ENCODE measurements around the gene SORCS2. TPM values are rescaled to one million over a fixed set of nuclear protein-coding genes. Genes with fewer than 3 reads are reported as not detected.
A peak's percentile ranks its signal among the peaks of the same experiment; 100 is the strongest.

SORCS2 gene
- total and polyA plus RNA-seq, 4 donors = 2.2 to 7.7 (median 2.5) TPM

DNA sequence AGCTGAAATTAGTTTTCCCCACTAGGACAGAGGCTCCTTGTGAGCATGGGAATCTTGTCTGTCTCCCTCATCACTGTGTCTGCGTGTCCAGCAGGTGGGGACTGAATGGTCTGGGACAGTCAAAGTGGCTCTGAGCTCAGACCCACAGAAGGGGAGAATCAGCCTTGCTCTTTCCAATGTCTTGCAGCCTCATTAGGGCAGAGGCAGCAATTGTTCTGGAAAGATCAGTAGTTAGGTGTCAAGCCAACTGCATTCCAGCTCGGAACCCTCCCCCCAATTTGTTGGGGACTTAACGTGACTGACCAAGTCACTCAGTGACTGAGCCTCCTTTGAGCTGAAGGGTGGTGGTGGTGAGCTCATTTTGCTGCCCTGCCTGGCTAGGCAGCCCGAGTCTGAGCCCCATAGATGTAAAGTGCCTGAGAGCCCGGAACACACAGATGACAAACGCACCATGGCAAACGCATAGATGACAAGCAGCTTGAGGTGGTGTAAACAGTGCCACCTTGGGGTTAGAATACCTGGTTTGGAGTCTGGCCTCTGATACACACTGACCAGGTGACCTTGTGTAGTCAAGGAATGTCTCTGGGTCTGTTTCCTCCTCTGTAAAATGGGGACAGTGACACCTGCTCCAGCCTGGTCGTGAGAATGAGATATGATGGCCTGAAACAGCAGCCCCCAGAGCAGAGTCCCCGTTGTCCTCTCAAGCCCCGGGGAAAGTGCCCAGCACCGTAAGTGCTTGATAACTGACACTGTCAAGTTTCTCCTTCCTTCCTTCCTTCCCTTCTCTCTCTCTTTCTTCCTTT lies 2.7 kb upstream of the SORCS2 start:
- ATAC-seq (ENCODE audit: insufficient read depth, low FRiP score) (no peak), DNase-seq (peak in 1 of 3 donors; percentile 13)
- Histone ChIP-seq H3K4me1 (ENCODE audit: control insufficient read depth in 5 of 5, insufficient read depth in 5 of 5, low read length in 5 of 5) (peaks cover 0 to 14% (median 10%) of the 10 kb centered on the region in 5 donors), H3K27me3 (ENCODE audit: control insufficient read depth in 3 of 3, insufficient read depth in 3 of 3, low read length in 2 of 3) (peaks cover 4 to 45% (median 42%) of the 10 kb centered on the region in 3 donors), H3K9me3 (ENCODE audit: control insufficient read depth in 4 of 4, insufficient read depth in 3 of 4, low read length in 3 of 4) (no peaks in the 10 kb centered on the region), H3K27ac (ENCODE audit: low read depth in 1 of 2, low read length in 1 of 2) (no peak overlapping the region), H3K36me3 (ENCODE audit: control insufficient read depth in 4 of 4, insufficient read depth in 4 of 4, low read length in 4 of 4) (no peaks in the 10 kb centered on the region), H3K9ac (ENCODE audit: insufficient read depth in 1 of 2, low read length in 2 of 2) (no peak overlapping the region), H3K4me3 (no peak overlapping the region)
- TF ChIP-seq, protein P1, sequence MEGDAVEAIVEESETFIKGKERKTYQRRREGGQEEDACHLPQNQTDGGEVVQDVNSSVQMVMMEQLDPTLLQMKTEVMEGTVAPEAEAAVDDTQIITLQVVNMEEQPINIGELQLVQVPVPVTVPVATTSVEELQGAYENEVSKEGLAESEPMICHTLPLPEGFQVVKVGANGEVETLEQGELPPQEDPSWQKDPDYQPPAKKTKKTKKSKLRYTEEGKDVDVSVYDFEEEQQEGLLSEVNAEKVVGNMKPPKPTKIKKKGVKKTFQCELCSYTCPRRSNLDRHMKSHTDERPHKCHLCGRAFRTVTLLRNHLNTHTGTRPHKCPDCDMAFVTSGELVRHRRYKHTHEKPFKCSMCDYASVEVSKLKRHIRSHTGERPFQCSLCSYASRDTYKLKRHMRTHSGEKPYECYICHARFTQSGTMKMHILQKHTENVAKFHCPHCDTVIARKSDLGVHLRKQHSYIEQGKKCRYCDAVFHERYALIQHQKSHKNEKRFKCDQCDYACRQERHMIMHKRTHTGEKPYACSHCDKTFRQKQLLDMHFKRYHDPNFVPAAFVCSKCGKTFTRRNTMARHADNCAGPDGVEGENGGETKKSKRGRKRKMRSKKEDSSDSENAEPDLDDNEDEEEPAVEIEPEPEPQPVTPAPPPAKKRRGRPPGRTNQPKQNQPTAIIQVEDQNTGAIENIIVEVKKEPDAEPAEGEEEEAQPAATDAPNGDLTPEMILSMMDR (IDR thresholded peaks at IDR 0.05; ENCODE audit: control extremely low read depth, extremely low read depth) = no peak
- 47 to 52% methylated on average over 11 of the region's 11 CpGs for WGBS, 2 donors

DNA sequence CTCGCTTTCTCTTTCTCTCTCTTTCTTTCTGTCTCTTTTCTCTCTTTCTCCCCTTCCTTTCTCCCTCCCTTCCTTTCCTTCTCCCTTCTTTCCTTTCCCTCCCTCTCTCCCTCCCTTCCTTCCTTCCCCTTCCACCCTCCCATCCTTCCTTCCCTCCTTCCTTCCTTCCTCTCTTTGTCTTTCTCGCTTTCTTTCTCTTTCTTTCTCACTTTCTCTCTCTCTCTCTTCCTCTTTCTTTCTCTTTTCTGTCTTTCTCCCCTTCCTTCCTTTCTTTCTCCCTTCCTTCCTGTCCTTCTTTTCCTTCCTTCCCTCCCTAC lies 2.1 kb upstream of the SORCS2 start:
- no peak for DNase-seq
- TF ChIP-seq, protein P1 (IDR thresholded peaks at IDR 0.05; ENCODE audit: control extremely low read depth, extremely low read depth) = no peak
- no peak overlapping the region for H3K9ac ChIP-seq (ENCODE audit: insufficient read depth in 1 of 2, low read length in 2 of 2)
- H3K36me3 ChIP-seq (ENCODE audit: control insufficient read depth in 4 of 4, insufficient read depth in 4 of 4, low read length in 4 of 4) = no peaks in the 10 kb centered on the region
- H3K4me1 ChIP-seq (ENCODE audit: control insufficient read depth in 5 of 5, insufficient read depth in 5 of 5, low read length in 5 of 5) = peaks cover 0 to 14% (median 10%) of the 10 kb centered on the region in 5 donors
- H3K9me3 ChIP-seq (ENCODE audit: control insufficient read depth in 4 of 4, insufficient read depth in 3 of 4, low read length in 3 of 4) = no peaks in the 10 kb centered on the region
- H3K27me3 ChIP-seq (ENCODE audit: control insufficient read depth in 3 of 3, insufficient read depth in 3 of 3, low read length in 2 of 3) = peaks cover 4 to 45% (median 44%) of the 10 kb centered on the region in 3 donors
- WGBS, 2 donors = 71 to 79% methylated on average over 2 of the region's 2 CpGs
- ATAC-seq (ENCODE audit: insufficient read depth, low FRiP score) = no peak
- no peak overlapping the region for H3K27ac ChIP-seq (ENCODE audit: low read depth in 1 of 2, low read length in 1 of 2)
- no peak overlapping the region for H3K4me3 ChIP-seq

DNA sequence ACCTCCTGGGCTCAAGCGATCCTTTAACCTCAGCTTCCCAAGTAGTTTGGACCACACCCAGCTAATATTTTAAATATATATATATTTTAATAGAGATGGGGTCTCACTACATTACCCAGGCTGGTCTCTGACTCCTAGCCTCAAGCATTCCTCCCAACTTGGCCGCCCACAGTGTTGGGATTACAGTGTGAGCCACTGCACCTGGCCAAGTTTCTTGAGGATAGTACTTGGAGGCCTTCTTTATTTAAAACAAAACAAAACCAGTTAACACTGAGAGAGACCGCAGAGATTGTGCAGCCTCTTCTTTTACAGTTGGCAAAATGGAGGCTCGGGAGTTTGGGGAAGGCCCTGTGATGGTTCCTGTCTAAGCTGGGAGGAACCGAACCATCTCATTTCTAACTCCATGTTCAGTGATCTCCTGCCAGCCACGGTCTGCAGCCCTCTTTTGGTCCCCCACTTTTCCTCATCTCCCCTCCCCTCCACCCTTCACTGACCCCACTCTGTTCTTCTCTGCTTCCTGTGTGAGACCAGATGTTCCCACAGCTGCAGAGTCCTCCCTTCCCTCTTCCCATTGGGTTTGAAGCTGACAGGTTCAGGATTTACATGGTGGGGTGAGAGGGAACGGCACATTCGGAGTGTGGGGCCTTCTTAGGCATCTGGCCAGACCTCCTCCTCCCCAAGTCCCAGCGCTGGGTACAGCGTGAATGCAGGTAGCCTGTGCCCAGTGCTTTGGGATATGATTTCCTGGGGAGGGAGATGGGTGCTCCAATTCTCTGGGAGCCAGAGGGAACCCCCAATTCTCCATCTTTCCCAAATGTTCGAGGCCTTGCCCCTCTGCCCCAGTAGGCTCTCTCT lies 1.4 kb upstream of the SORCS2 start:
- TF ChIP-seq, protein P1 (IDR thresholded peaks at IDR 0.05; ENCODE audit: control extremely low read depth, extremely low read depth) = no peak
- no peak for ATAC-seq (ENCODE audit: insufficient read depth, low FRiP score)
- Histone ChIP-seq H3K4me3 (no peak overlapping the region), H3K36me3 (ENCODE audit: control insufficient read depth in 4 of 4, insufficient read depth in 4 of 4, low read length in 4 of 4) (no peaks in the 10 kb centered on the region), H3K27me3 (ENCODE audit: control insufficient read depth in 3 of 3, insufficient read depth in 3 of 3, low read length in 2 of 3) (peaks cover 4 to 48% (median 44%) of the 10 kb centered on the region in 3 donors), H3K9ac (ENCODE audit: insufficient read depth in 1 of 2, low read length in 2 of 2) (no peak overlapping the region), H3K4me1 (ENCODE audit: control insufficient read depth in 5 of 5, insufficient read depth in 5 of 5, low read length in 5 of 5) (peaks cover 0 to 14% (median 10%) of the 10 kb centered on the region in 5 donors), H3K27ac (ENCODE audit: low read depth in 1 of 2, low read length in 1 of 2) (no peak overlapping the region), H3K9me3 (ENCODE audit: control insufficient read depth in 4 of 4, insufficient read depth in 3 of 4, low read length in 3 of 4) (no peaks in the 10 kb centered on the region)
- peak in 1 of 3 donors; percentile 24 for DNase-seq
- 86 to 87% methylated on average over 11 of the region's 11 CpGs for WGBS, 2 donors
